ENCODE data around the gene GJD4. TPM values are rescaled to one million over a fixed set of nuclear protein-coding genes. Genes with fewer than 3 reads are reported as not detected.

GJD4 gene
- total RNA-seq, 1 donor from 2014 or later, result not detected

- intact Hi-C loops (cut with DNase I), result loop anchor here (5.0 kb wide), 1 partner anchor 1135 kb away; no protein-coding TSS in a partner anchor
- ATAC-seq, result peak; percentile 95
- DNase-seq (ENCODE audit: low spot score), result peak; percentile 96
These were observed 37.1 kb downstream of the GJD4 start, which contains the start of gene FZD8 for GRCh38 chr10:35642035-35642792. Gene FZD8 (minus strand): TSS chr10:35642296. CDS start chr10:35641429, 867 bp downstream.

DNA sequence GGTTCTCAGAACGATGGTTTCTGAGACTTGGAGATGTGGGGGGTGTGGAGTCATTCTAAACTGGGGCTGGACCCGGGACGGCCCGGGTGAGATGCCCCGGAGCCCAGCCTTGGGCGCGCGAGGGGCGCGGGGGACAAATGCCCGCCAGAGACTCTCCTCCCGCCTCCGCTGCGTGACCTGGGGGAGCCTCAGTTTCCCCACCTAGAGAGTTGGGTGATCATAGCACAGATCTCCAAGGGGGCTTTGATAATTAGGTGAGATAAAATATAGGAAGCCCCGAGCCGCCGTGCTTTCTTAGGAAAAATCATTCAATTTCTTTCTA, 37.6 kb downstream of the GJD4 start:
- DNase-seq (ENCODE audit: low spot score) (no peak), ATAC-seq (peak; percentile 6)
- intact Hi-C loops (cut with DNase I), result loop anchor here (5.0 kb wide), 1 partner anchor 1135 kb away; no protein-coding TSS in a partner anchor

- DNase-seq (ENCODE audit: low spot score) (peak; percentile 89), ATAC-seq (peak; percentile 69)
- intact Hi-C loops (cut with DNase I), result loop anchor here (5.0 kb wide), 1 partner anchor 1134 kb away; no protein-coding TSS in a partner anchor
These were observed 38.3 kb downstream of the GJD4 start for GRCh38 chr10:35643151-35644049.

DNA sequence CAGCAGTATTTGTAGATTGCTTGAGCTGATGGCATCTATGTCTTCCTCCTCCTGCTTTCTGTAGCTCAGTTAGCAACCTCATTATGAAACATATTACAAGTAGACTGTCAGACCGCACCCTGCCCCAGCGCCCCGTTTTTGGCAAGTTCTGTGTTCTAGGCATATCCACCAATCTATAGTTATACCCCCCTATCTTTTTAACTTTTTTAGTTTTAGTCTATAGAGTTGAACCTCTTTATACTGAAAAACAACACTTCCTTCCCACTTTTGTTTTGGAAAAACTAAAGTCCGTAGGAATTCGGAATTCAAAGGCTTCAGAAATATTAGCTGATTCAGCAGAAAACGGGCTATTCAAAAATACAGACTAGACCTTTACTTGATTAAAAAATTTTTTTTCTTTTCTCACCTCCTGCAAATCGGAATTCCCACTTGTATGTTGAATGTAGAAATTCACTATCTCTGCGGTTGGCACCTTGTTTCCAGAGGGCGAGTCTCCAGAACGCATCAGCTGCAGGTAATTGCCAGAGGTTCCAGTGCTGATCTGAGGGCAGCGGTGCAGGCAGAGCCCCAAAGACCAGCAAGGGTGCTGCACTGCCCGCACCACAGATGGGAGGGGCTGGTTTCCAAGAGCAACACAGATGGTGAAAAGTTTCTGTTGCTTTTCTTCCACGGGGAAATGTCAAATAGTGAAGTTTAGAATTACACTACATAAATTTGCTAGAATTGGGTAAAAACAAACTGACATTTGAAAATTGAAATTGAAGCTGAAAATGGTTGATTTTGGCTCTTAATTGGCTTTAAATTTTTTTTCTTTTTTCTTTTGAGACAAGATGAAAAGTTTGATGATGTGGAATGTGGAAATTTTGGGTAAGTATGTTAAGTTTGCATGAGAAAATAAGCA, 39.2 kb downstream of the GJD4 start:
- intact Hi-C loops (cut with DNase I), result loop anchor here (5.0 kb wide), 1 partner anchor 1133 kb away; no protein-coding TSS in a partner anchor
- DNase-seq (ENCODE audit: low spot score) (no peak), ATAC-seq (no peak)

DNA sequence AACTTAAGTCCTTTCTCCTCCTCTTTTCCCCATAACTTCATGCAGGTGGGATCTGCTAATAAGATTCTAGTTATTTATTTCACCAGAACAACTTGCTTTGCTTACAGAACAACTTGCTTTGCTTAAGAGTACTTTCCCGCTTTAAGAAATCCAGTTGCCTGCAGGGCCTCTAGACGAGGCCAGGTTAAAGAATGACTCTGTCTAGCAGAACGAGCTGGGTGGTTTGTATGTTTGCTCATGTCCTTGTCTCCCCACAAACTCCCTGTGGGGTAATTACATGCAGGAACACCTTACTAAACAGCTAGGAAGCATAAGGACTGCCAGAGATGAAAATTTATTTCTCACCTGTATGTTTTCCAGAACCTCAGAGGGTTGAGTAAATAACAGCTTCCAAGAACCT, 45.8 kb downstream of the GJD4 start:
- intact Hi-C loops (cut with DNase I), result no loop called here
- ATAC-seq, result no peak
- no peak for DNase-seq (ENCODE audit: low spot score)

DNA sequence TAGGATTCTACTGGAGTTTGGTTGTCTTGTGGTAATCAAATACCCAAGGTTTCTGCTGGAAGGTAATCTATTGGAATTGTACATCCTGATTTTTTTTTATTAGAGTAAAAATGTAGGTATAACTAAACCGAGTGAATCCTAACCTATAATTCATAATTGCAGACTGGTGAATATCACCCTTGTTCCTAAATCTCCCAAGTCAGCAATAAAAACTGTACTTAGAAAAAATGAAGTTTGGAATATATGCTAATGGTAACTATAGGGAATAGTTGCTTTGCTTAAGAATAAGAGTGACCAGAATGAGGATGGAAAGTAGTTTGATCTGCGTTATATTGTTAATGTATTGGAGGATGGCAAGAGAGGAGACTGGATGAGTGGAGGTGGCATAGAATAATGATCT, 47.7 kb downstream of the GJD4 start:
- intact Hi-C loops (cut with DNase I), result no loop called here
- ATAC-seq, result no peak
- no peak for DNase-seq (ENCODE audit: low spot score)

GRCh38 chr10:35657621-35658020, 52.5 kb downstream of the GJD4 start:
- intact Hi-C loops (cut with DNase I), result no loop called here
- ATAC-seq (no peak), DNase-seq (ENCODE audit: low spot score) (no peak)

Other genes with a start within 250 kb of the GJD4 start
- gene FZD8, start 37.0 kb downstream of the GJD4 start, total RNA-seq, result 43.5 TPM

All from sciatic nerve (tissue), 2 donors.